Cardiac fibroblast (primary cell): ENCODE data around the gene LMBR1L.

Experiments used
- DNase-seq, 2 donors: peaks; one replicate each; pipeline versions ENCODE4 v3.0.0 to v3.0.0-alpha.2; 2010; ENCODE audit warnings: low read depth in 2 of 2
- H3K4me3 ChIP-seq, 2 donors: replicated peaks in 1 of 2; 1 replicate in 1 of 2; 2 replicates in 1 of 2; pipeline ENCODE4 v1.5.1; 2011; ENCODE audit warnings: low read depth in 2 of 2, low read length in 2 of 2, mild to moderate bottlenecking in 2 of 2, moderate library complexity in 1 of 2
- CTCF ChIP-seq: IDR thresholded peaks from one replicate; pipeline ENCODE4 v1.5.1; 2011; ENCODE audit warnings: low read depth, mild to moderate bottlenecking, low read length, inconsistent platforms

The LMBR1L gene

DNA sequence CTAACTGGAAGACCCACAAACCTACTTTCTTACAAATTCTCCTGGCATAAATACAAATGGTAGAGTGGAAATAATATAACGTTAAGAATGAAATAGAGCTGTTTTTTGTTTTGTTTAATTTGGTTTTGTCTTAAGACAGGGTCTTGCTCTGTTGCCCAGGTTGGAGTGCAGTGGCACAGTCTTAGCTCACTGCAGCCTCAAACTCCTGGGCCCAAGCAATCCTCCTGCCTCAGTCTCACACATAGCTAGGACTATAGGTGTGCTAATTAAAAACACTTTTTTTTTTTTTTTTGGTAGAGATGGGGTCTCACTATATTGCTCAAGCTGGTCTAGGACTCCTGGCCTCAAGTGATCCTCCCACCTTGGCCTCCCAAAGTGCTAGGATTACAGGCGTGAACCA is 11.9 kb downstream of the LMBR1L start:
- DNase-seq = no peak
- no peak for TF ChIP-seq CTCF
- no peak overlapping the region for H3K4me3 ChIP-seq

GRCh38 chr12:49098035-49098451 is 12.6 kb downstream of the LMBR1L start:
- TF ChIP-seq CTCF = peak; percentile 92
- no peak overlapping the region for H3K4me3 ChIP-seq
- peak; percentile 58 to 63 for DNase-seq

DNA sequence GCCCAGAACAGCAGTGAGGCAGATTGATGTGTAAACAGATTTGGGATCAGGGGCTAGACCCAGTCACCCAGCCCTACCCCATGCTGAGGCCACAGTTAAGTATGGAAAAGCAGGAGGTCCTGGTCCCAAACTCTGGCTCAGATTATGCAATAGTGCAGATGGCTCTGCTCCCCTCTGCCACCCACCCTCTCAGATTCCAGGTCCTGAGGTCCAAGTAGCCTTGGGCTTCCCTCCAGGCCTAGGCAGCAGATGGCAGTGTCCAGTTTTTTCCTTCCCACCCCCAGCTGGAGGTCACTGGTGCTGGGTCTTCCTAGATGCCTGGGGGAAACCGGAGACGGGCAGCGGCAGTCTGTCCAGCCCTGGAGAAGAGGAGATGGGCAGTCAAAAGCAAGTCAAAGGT is 13.3 kb downstream of the LMBR1L start:
- no peak for TF ChIP-seq CTCF
- H3K4me3 ChIP-seq = no peak overlapping the region
- no peak for DNase-seq

- DNase-seq = peak in 1 of 2 donors; percentile 9
- no peak overlapping the region for H3K4me3 ChIP-seq
- TF ChIP-seq CTCF = no peak
Measured at GRCh38 chr12:49094975-49095365, 15.7 kb downstream of the LMBR1L start.

DNA sequence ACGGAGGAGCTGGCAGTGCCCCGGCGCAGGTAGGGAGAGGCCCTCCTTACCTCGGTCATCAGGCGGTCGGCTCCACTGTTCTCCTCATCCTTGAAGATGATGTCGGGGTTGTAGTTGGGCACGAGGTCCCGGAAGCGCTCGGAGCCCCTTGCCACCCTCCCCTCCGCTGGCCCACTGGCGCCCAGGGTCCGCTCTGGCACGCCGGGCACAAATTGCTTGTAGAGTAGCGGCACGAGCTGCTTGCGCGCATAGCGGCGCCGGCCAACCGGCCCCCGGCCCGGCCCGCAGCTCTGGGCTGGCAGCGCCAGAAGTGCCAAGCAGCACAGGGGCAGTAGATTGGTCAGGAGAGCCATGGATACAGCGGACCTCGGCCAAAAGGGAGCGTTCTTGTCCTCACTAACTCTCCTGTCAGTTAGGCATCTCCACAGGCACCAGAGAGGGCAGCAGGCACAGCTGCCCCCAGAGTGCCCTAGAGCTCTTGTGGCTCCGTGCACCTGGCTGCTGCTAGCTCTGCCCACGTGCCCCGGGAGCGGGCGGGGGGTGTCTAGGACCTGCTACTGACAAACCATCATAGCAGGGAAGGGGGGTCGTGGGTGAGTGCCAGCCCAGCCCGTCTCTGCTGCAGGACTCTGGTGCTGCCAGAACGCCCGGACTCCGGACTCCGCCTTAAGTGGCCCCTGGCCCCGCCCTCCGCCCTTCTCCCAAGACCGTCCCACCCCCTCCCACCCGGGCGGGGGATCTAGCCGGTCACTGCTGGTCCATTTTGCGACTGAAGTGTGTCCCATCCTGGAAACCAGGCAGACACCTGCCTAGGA is 16.3 kb downstream of the LMBR1L start, which contains the start of gene DHH:
Gene DHH, minus strand, starts transcription at position 642 of the 815 bp plus-strand sequence. Its CDS starts 289 bp downstream, at position 353.
- DNase-seq = peak in 1 of 2 donors; percentile 25
- peak within 1 kb of the TSS in 1 of 2 donors; percentile 0 for H3K4me3 ChIP-seq

DNA sequence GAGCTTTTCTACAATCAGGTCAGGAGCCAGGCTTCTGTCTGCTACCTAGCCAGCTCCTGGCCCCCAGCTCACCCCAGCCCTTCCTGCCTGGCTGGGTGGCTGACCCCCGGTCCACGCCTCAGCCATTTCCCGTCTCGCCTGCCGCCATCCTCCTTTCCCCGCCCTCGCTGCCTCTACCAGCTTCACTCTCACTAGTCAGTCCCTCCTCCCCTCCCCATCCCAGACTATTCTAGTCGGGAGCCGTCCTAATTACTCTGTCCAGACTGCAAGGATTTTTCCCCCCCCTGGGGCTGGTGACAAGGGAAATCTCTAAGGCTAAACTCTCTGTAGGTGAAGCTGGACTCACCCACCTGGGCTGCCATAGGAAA is 16.9 kb downstream of the LMBR1L start:
- H3K4me3 ChIP-seq = peak overlapping the region in 1 of 2 donors; percentile 0
- no peak for TF ChIP-seq CTCF
- no peak for DNase-seq

More for the DNA sequence above, 16.3 kb downstream of the LMBR1L start, which contains the start of gene DHH:
- no peak for TF ChIP-seq CTCF
